ENCODE measurements around the gene SERINC2. TPM values are rescaled to one million over a fixed set of nuclear protein-coding genes. Genes with fewer than 3 reads are reported as not detected.

Gene SERINC2
- total and polyA plus RNA-seq, 9 of the 15 experiments (the other 6 are each of a cell fraction or from before 2014, with no cell fraction given): 0.07 to 1.2 (median 0.70) TPM; not detected in 2

DNA sequence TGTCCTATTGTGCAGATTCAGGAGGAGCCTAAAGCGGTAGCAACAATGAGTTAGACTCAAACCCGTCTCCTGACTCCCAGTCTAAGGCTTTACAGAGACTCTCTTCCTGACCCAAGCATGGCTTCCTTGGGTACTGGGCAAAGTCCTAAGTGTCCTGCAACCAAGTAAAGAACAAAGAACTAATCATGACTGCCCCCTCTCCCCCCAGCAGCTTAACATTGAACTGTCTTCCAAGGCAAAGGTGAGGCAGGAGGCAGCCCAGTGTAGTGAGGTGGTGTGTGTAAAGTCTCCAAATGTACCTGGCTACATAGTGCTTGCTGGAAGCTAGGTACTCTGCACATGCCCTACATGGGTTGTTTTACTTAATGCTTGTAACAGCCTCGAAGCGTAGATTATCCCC is 42.4 kb upstream of the SERINC2 start (continued):
- no peak for TF ChIP-seq DPF2 (IDR thresholded peaks at IDR 0.05)
- no peak for TF ChIP-seq ARID2 (IDR thresholded peaks at IDR 0.05)
- no peak for TF ChIP-seq KAT2B (IDR thresholded peaks at IDR 0.05; ENCODE audit: low read depth, low read length)
- no peak for TF ChIP-seq CBX5 (IDR thresholded peaks at IDR 0.05; ENCODE audit: borderline replicate concordance, low read depth)
- TF ChIP-seq ZNF583 (CRISPR knock-in tag; IDR thresholded peaks at IDR 0.05): no peak

DNA sequence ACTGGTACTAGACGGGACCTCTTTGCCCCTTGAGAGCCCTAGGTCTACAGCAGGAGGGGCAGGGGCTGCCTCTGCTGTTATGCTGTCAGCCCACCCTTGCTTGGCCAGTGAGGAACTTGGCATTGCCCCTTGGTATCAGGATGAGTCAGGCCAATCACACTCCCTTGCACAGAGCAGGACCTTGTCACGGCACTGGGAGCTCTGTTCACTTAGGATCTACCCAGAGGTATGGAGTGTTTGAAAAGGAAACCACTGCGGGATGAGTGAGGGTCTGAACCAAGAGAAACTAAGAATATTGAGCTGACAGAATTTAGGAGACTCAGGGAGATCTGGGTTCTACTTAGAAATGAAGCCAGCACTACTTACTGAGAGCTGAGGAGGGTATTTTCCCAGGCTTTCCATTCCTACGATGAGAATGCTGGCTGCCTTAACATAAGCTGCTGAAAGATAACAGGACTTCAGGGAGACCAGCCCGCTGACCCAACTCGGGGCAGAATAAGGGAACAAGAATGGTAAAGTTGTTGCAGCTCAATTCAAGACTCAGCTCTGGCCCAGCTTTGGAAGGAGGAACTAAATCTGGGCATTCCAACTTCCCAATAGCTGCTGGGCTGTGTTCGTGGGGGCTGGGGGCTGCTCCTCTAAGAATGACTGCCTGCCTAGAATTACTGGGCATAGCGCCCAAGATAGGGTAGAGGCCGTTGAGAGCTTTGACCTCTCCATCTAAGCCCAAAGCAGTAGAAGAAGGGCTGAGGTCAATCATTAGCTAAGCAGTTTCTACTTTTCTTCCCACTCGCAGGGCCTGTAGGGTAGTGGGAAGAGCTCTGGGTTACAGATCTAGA is 41.7 kb upstream of the SERINC2 start:
- BruUV-seq (replicated peaks): no TSS peak
- POLR2A ChIA-PET: interaction anchor here (0.7 to 1.8 kb wide), 8 partner anchors 10 to 167 kb away, joined by 3 to 8 read pairs (median 3); no protein-coding TSS in a partner anchor
- Histone ChIP-seq H3K36me3 (ENCODE audit: control insufficient read depth, insufficient read depth, low read length) (peaks cover 5% of the 10 kb centered on the region; the same call in 1 of the 3 replicates), H3K79me2 (ENCODE audit: control insufficient read depth, insufficient read depth, low read length) (no peaks in the 10 kb centered on the region), H3K27me3 (ENCODE audit: control insufficient read depth in 2 of 2, insufficient read depth in 2 of 2, low read length in 2 of 2) (no peaks in the 10 kb centered on the region), H3K4me2 (ENCODE audit: insufficient read depth, low read length) (no peak overlapping the region), H3K4me3 (no peak overlapping the region), H3K9me3 (replicated peaks; ENCODE audit: control insufficient read depth, insufficient read depth, low read depth, low read length) (no peaks in the 10 kb centered on the region), H3K4me1 (replicated peaks in 1 of 2; ENCODE audit: control insufficient read depth in 2 of 2, insufficient read depth in 2 of 2, low read length in 2 of 2) (peaks cover 18 to 24% of the 10 kb centered on the region in 2 experiments), H4K20me1 (replicated peaks; ENCODE audit: control insufficient read depth, insufficient read depth, low read length) (0 out of 2 replicates have a peak, but pooled peaks cover under 1% of the 10 kb centered on the region), H3K27ac (ENCODE audit: extremely low read depth, low read depth, low read length) (no peak overlapping the region), H3K9me1 (ENCODE audit: control insufficient read depth, insufficient read depth, low read length) (no peaks in the 10 kb centered on the region), H2AFZ (ENCODE audit: low read depth, low read length) (no peak overlapping the region), H3K9ac (ENCODE audit: insufficient read depth in 1 of 2, low read depth in 2 of 2, low read length in 2 of 2) (peak overlapping the region in 1 of 2 experiments; percentile 33; a peak in 1 of 4 replicates)
- CTCF ChIA-PET (ENCODE audit: low intra/inter-chr PET ratio): no interaction called here
- ATAC-seq (no peak), FAIRE-seq (peak; percentile 23), DNase-seq (ENCODE audit: extremely low read depth in 1 of 4, low spot score in 3 of 4) (peak in 1 of 4 experiments; percentile 24)
- WGBS (ENCODE audit: insufficient coverage, low coverage, missing lambda C conversion rate): 41% methylated on average over 10 of the region's 10 CpGs
- no peak for TF ChIP-seq TSC22D4 (tag; IDR thresholded peaks at IDR 0.05)
- TF ChIP-seq, protein P1, sequence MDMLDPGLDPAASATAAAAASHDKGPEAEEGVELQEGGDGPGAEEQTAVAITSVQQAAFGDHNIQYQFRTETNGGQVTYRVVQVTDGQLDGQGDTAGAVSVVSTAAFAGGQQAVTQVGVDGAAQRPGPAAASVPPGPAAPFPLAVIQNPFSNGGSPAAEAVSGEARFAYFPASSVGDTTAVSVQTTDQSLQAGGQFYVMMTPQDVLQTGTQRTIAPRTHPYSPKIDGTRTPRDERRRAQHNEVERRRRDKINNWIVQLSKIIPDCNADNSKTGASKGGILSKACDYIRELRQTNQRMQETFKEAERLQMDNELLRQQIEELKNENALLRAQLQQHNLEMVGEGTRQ (CRISPR knock-in tag; IDR thresholded peaks at IDR 0.05): 0 out of 2 replicates have a peak, but pooled peaks have one; percentile 3
- in situ Hi-C loops (cut with MboI): no loop called here
- intact Hi-C loops (cut with micrococcal nuclease): no loop called here

All from K562 (cell line).